ENCODE data around the gene GALNT16.
"Not testable (repeated sequence)": the region's sequence is repeated elsewhere in the genome, so short reads cannot be mapped to it uniquely, and the experiment has no call there.

Gene GALNT16

GRCh38 chr14:69260190-69260860, 367 bp downstream of the GALNT16 start:
- DNase-seq (ENCODE audit: low read depth): no peak

DNA sequence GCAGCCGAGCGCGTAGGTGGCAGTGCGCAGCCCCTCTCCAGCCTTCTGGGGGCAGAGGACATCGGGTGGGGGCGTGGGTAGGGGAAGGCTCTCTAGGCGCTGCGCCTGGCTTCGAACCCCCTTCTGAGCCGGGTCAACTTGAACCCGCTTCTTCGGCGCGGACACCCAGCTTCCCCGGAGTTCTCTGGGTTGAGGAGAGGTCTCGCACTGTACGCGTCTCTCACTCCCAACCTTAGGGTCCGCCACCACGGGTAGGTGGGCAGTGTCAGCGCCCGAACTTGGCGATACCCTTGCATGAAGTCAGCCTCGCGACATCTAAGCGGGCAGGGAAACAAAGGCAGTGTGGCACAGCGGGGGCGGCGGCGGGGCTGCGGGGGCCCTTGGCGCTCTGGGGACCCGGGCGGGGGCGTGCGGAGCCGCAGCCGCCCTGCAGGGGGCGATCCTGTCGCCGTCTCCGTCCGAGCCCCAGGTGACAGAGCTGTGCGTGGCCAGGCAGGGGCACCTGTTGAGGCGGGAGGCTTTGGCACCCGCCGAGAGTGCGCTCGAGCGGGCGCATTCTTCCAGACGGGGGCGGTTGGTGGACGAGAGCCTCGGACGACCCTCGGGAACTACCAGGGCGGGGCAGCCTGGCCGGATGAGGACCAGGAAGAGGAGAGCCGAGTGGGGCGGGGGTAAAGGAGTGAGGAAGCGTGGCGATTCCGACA, 1.1 kb downstream of the GALNT16 start:
- no peak for DNase-seq (ENCODE audit: low read depth)

DNA sequence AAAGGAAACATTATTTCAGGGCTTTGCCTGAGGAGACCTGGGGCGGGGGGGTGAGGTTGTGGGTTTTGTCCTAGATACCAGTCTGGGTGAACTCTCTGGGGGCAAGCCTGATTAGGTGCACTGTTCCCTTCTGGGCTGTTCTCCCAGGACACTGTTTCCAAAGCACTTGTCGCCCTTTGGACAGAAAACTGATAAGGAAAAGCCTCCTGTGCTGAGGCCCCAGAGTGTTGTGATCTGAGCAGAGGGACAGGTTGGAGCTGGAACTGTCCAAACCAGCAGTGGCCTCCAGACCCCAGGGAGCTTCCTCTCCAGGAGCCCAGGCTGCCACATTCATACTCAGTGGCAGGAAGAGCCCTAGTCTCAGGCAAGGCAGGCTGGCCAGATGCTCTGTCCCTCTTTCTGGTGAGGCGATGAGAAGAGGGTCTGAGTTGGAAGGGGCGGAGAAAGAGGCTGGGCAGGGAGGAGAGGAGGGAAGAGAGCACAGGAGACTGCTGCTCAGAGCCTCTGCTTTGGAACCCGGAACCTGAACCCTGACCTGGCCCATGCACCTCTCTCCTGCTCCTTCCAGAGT, 1.9 kb downstream of the GALNT16 start:
- no peak for DNase-seq (ENCODE audit: low read depth)

GRCh38 chr14:69262516-69262915, 2.6 kb downstream of the GALNT16 start:
- no peak for DNase-seq (ENCODE audit: low read depth)

- DNase-seq (ENCODE audit: low read depth): no peak
Observed at GRCh38 chr14:69263364-69263763, 3.4 kb downstream of the GALNT16 start.

DNA sequence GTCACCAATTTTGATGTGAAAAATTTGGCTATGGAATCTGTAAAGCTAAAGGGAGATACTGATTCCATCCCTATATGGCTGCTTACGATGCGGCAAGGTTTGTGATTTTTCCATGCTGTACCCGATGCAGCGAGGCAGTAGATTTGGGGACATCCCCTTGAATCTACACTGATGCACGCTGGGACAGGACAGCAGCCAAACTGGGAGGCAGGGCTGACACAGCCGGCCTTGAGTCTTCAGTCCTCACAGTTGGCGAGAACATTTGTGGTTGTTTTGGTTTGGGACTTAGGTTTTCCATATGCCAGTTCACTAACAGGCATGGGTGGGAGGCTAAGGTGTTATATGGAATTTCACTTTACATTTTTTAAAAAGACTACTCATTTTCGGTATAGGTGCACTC, 3.8 kb downstream of the GALNT16 start:
- DNase-seq (ENCODE audit: low read depth): no peak

- DNase-seq (ENCODE audit: low read depth): no peak
Observed at GRCh38 chr14:69266572-69267345, 6.8 kb downstream of the GALNT16 start.

GRCh38 chr14:69267492-69267891, 7.5 kb downstream of the GALNT16 start:
- no peak for DNase-seq (ENCODE audit: low read depth)

DNA sequence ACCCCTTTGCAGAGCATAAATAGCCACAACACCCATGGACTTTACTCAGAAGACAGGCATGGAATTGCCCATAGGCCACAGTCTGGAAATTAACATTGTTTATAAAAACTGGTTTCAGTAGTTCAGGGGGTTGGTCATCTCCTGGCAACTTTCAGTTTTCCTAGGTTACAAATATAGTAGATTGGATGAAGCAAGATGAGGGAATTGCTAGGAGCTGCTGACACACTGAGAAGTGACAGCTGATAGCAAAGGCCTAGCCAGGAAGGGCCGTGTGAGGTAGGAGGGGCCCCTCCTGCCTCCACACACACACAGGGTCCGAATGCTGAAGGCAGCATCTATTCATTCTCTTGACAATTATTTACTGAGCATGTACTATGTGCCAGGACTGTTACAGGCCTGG, 8.3 kb downstream of the GALNT16 start:
- no peak for DNase-seq (ENCODE audit: low read depth)

- no peak for DNase-seq (ENCODE audit: low read depth)
Observed at GRCh38 chr14:69268763-69269162, 8.8 kb downstream of the GALNT16 start.

DNA sequence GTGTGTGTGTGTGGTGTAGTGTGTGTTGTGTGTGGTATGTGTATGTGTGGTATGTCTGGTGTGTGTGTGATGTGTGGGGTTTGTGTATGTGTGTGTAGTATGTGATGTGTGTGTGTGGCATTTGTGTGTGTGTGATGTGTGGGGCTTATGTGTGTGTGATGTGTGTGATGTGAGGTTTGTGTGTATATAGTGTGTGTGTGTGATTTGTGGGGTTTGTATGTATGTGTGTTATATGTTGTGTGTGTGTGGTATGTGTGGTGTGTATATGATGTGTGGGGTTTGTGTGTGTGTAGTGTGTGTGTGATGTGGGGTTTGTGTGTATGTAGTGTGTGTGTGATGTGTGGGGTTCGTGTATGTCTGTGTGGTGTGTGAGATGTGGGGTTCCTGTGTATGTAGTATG, 9.4 kb downstream of the GALNT16 start:
- no peak for DNase-seq (ENCODE audit: low read depth)

GRCh38 chr14:69270097-69270496, 10.1 kb downstream of the GALNT16 start:
- no peak for DNase-seq (ENCODE audit: low read depth)

DNA sequence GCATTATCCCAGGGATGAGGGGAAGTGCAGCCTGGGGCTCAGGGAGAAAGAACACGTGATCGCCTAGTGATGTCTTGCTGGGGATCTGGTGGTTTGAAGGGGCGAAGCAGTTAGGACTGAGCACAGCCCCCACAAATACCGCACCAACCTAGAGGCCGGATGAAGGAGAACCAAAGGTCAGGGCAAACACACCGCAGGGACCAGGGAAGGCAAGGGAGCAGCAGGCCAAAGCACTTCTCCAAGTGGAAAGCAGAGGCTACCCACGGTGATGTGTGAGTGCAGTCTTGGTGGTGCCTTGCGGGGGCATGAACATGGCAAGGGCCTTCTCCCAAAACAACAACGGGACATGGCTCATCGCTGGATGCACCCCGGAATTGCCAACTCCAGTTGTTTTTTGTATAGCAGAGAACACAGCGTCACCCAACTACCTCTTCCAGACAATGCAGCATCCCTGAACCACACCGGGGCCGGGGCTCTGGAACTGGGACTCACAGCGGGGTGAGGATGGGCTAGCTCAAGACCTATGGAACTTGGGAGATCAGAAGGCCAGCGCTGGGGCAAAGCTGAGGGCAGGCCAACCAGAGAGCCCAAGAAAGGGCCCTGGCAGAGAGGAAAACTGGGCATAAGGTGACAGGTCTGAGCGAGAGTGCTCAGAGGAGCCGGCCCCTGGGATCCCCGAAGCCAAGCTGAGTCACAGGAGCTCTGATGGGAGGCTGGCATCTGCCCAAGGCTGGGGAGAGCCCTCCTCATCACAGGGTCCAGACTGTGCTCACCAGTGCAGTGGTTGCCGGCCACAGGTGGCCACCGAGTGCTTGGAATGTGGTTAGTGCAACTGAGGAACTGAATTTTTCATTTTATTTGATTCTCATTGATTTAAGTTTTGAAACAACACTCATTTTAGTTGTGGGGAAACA, 11.1 kb downstream of the GALNT16 start:
- DNase-seq (ENCODE audit: low read depth): no peak

DNA sequence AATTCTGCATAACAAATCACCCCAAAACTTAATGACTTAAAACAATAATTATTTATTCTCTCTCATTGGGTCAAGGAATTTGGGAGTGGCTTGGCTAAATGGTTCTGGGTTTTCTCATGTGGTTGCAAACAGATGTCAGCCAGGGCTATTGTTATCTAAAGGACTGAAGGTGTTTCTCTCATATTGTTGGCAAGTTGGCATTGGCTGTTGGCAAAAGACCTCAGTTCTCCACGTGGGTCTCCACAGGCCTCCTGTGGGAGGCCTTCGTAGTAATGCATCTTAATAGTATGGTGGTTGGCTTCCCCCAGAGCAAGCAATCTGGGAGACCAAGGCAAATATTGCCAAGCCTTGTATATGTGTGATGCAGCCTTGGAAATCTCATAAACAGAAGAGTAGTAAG, 14.4 kb downstream of the GALNT16 start:
- no peak for DNase-seq (ENCODE audit: low read depth)

- no peak for DNase-seq (ENCODE audit: low read depth)
Observed at GRCh38 chr14:69275331-69275730, 15.4 kb downstream of the GALNT16 start.

DNA sequence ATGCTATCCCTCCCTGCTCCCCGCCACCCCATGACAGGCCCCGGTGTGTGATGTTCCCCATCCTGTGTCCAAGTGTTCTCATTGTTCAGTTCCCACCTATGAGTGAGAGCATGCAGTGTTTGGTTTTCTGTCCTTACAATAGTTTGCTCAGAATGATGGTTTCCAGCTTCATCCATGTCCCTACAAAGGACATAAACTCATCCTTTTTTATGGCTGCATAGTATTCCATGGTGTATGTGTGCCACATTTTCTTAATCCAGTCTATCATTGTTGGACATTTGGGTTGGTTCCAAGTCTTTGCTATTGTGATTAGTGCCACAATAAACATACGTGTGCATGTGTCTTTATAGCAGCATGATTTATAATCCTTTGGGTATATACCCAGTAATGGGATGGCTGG, 17.4 kb downstream of the GALNT16 start:
- DNase-seq (ENCODE audit: low read depth): not testable (repeated sequence)

DNA sequence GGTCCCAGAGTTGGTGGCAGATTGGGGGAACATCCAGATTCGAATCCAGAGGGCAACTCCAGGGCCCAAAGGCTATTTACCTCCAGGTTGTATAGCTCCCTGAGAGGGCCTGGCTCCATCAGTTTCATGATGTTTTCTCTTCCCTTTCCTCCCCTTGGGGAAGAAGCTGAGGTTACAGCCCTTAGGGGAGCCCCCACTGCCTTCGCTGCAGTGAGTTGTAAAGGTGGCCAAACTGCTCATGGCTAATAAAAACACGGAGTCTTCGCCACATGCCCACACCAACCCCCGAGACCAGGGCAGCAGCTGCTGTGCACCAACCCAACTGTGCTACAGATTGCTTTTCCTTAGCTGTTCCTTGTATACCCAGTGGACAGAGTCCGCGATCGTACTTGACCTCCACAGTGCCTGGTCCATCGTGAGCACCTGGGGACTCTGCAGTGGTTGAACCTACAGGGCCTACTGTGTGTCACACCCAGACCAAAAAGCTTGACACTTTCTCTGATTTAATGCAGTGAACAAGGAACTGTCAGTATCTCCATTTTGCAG, 20.9 kb downstream of the GALNT16 start:
- DNase-seq (ENCODE audit: low read depth): no peak

DNA sequence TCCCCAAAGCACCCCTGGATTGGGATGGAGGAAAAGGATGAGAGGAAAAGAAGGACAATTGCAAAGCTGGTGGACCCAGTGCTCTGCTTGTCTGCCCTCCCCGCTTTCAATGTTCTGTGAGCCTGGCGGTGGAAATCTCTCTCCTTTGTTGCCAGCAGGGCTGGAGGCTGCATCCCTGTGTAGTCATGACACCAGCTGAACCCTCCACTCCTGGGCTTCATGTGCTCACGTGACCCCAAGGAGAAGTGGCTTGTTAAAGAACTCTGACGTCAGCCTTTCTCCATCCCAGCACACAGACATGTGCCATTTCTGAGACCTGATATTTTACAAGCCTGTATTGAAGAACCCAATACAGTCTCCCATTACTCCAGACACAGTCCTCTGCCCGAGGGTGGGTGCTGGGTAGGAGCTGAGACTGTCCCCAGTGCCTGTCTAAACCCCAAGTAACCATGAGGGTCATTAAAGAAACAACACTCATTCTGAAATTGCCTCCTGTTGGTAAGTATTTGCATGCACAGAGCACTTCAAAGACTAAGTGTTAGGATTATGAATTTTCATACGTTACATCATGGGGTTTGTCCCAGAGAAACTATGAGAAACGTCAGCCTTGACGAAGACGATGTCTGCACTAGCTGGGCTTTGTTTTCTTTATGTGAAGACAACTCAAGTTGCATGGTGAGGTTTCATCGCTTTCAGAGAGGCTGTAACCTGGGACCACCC, 21.7 kb downstream of the GALNT16 start:
- DNase-seq (ENCODE audit: low read depth): no peak

DNA sequence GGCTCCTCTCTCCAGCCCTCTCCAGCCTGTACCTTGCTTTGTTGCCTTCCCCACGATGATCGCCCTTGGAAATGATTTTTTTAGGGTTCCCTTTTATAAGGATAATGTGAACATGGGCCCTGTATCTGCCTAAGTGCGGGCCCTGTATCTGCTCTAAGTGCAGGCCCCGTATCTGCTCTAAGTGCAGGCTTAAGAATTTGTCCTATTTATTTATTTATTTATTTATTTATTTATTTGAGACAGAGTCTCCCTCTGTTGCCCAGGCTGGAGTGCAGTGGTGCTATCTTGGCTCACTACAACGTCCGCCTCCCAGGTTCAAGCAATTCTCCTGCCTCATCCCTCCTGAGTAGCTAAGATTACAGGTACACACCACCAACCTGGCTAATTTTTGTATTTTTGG, 22.5 kb downstream of the GALNT16 start:
- no peak for DNase-seq (ENCODE audit: low read depth)

GRCh38 chr14:69284170-69284569, 24.2 kb downstream of the GALNT16 start:
- no peak for DNase-seq (ENCODE audit: low read depth)
